Measurements from ENCODE around the gene GLT1D1.

GLT1D1 gene

GRCh38 chr12:129009833-129010622 lies 156.8 kb downstream of the GLT1D1 start:
- TF ChIP-seq CTCF (IDR thresholded peaks at IDR 0.05; ENCODE audit: low read depth, low read length, missing control alignments) = no peak
- DNase-seq (ENCODE audit: extremely low read depth, low read depth) = no peak
- no peak overlapping the region for H3K4me3 ChIP-seq (replicated peaks; ENCODE audit: low read depth, low read length)

GRCh38 chr12:129016159-129016558 lies 162.9 kb downstream of the GLT1D1 start:
- DNase-seq (ENCODE audit: extremely low read depth, low read depth) = no peak
- H3K4me3 ChIP-seq (replicated peaks; ENCODE audit: low read depth, low read length) = no peak overlapping the region
- TF ChIP-seq CTCF (IDR thresholded peaks at IDR 0.05; ENCODE audit: low read depth, low read length, missing control alignments) = no peak

- TF ChIP-seq CTCF (IDR thresholded peaks at IDR 0.05; ENCODE audit: low read depth, low read length, missing control alignments) = no peak
- no peak for DNase-seq (ENCODE audit: extremely low read depth, low read depth)
- H3K4me3 ChIP-seq (replicated peaks; ENCODE audit: low read depth, low read length) = no peak overlapping the region
These were observed 171.8 kb downstream of the GLT1D1 start for GRCh38 chr12:129025055-129025454.

- no peak for DNase-seq (ENCODE audit: extremely low read depth, low read depth)
- no peak overlapping the region for H3K4me3 ChIP-seq (replicated peaks; ENCODE audit: low read depth, low read length)
- no peak for TF ChIP-seq CTCF (IDR thresholded peaks at IDR 0.05; ENCODE audit: low read depth, low read length, missing control alignments)
These were observed 175.6 kb downstream of the GLT1D1 start for GRCh38 chr12:129028844-129029243.

All from HFF-Myc (cell line).